Mesendoderm (in vitro differentiated cells): ENCODE data around the gene POLR1E.
"Not testable (repeated sequence)": the region's sequence is repeated elsewhere in the genome, so short reads cannot be mapped to it uniquely, and the experiment has no call there.

Experiments used
- DNase-seq: peaks from one replicate; pipeline ENCODE4 v3.0.0; 2013
- H2AK5ac ChIP-seq: 2 replicates; pipeline ENCODE4 v1.6.1; 2013; ENCODE audit warnings: low read length, inconsistent platforms
- H2BK120ac ChIP-seq: 2 replicates; pipeline ENCODE4 v1.6.1; 2013; ENCODE audit warnings: low read depth, mild to moderate bottlenecking, low read length, moderate library complexity, mixed read lengths
- H2BK15ac ChIP-seq: replicated peaks from 2 replicates; pipeline ENCODE4 v1.6.1; 2013; ENCODE audit warnings: low read depth, mild to moderate bottlenecking, moderate library complexity
- H2BK5ac ChIP-seq: 2 replicates; pipeline ENCODE4 v1.6.1; 2013; ENCODE audit warnings: low read length, inconsistent platforms
- H3K18ac ChIP-seq: 2 replicates; pipeline ENCODE4 v1.6.1; 2013; ENCODE audit warnings: mild to moderate bottlenecking, low read length, mixed read lengths
- H3K23ac ChIP-seq: one replicate; pipeline ENCODE4 v1.6.1; 2013; ENCODE audit warnings: low read length
- H3K27ac ChIP-seq: 2 replicates; pipeline ENCODE4 v1.5.1; 2013; ENCODE audit warnings: low read depth, mild to moderate bottlenecking, inconsistent platforms, low read length, moderate library complexity
- H3K27me3 ChIP-seq: 2 replicates; pipeline ENCODE4 v1.6.1; 2013; ENCODE audit warnings: low read length, control low read depth, mild to moderate bottlenecking, inconsistent platforms; ENCODE audit not compliant: insufficient read depth, poor library complexity
- H3K36me3 ChIP-seq: 2 replicates; pipeline ENCODE4 v1.6.1; 2013; ENCODE audit warnings: low read length, inconsistent platforms; ENCODE audit not compliant: control insufficient read depth, insufficient read depth
- H3K4ac ChIP-seq: one replicate; pipeline ENCODE4 v1.6.1; 2013; ENCODE audit warnings: low read depth, mild to moderate bottlenecking, low read length, moderate library complexity
- H3K4me1 ChIP-seq: 2 replicates; pipeline ENCODE4 v1.6.1; 2013; ENCODE audit warnings: low read depth, low read length, inconsistent platforms; ENCODE audit not compliant: control insufficient read depth
- H3K4me2 ChIP-seq: 2 replicates; pipeline ENCODE4 v1.6.1; 2013; ENCODE audit warnings: low read length
- H3K4me3 ChIP-seq: 2 replicates; pipeline ENCODE4 v1.5.1; 2013; ENCODE audit warnings: mild to moderate bottlenecking, low read length
- H3K56ac ChIP-seq: one replicate; pipeline ENCODE4 v1.6.1; 2013; ENCODE audit warnings: low read length
- H3K79me1 ChIP-seq: 2 replicates; pipeline ENCODE4 v1.6.1; 2013; ENCODE audit warnings: low read length, inconsistent platforms
- H3K79me2 ChIP-seq: 2 replicates; pipeline ENCODE4 v1.6.1; 2013; ENCODE audit warnings: mild to moderate bottlenecking, low read length; ENCODE audit not compliant: control insufficient read depth, insufficient read depth
- H3K9ac ChIP-seq: 2 replicates; pipeline ENCODE4 v1.6.1; 2013; ENCODE audit warnings: low read length, inconsistent platforms
- H4K5ac ChIP-seq: one replicate; pipeline ENCODE4 v1.6.1; 2013; ENCODE audit warnings: low read length
- H4K8ac ChIP-seq: one replicate; pipeline ENCODE4 v1.6.1; 2013; ENCODE audit warnings: low read depth, mild to moderate bottlenecking, control low read depth, low read length, moderate library complexity
- WGBS: extraction: QIAGEN DNeasy Blood & Tissue Kit; methylation state at CpG from one replicate; pipeline ENCODE4 v1.1.7; 2013; ENCODE audit warnings: low lambda C conversion rate, missing lambda C conversion rate; ENCODE audit not compliant: insufficient coverage; ENCODE audit errors: extremely low coverage; 5-methylcytosine and 5-hydroxymethylcytosine counted together

POLR1E gene

GRCh38 chr9:37474438-37474837 lies 11.3 kb upstream of the POLR1E start:
- no peaks in the 10 kb centered on the region for H3K79me1 ChIP-seq
- H3K56ac ChIP-seq = no peak overlapping the region
- H3K18ac ChIP-seq = no peak overlapping the region
- no peak for DNase-seq
- no peak overlapping the region for H3K4ac ChIP-seq
- peaks cover 1% of the 10 kb centered on the region for H3K4me1 ChIP-seq
- no peak overlapping the region for H3K23ac ChIP-seq
- WGBS = 100% methylated on average over 2 of the region's 3 CpGs
- H3K79me2 ChIP-seq = no peaks in the 10 kb centered on the region
- no peak overlapping the region for H4K8ac ChIP-seq
- no peaks in the 10 kb centered on the region for H3K27me3 ChIP-seq
- H3K4me3 ChIP-seq = no peak overlapping the region
- no peak overlapping the region for H2BK5ac ChIP-seq
- H3K9ac ChIP-seq = no peak overlapping the region
- H2BK15ac ChIP-seq = no peak overlapping the region
- H3K36me3 ChIP-seq = no peaks in the 10 kb centered on the region
- H2AK5ac ChIP-seq = no peak overlapping the region
- H4K5ac ChIP-seq = no peak overlapping the region
- no peak overlapping the region for H2BK120ac ChIP-seq
- no peak overlapping the region for H3K27ac ChIP-seq
- no peak overlapping the region for H3K4me2 ChIP-seq

- Histone ChIP-seq H3K18ac (no peak overlapping the region), H3K79me2 (no peaks in the 10 kb centered on the region), H3K27ac (no peak overlapping the region), H4K5ac (no peak overlapping the region), H4K8ac (no peak overlapping the region), H2AK5ac (no peak overlapping the region), H3K23ac (no peak overlapping the region), H2BK120ac (peak overlapping the region; percentile 6), H3K4me2 (no peak overlapping the region), H3K4me1 (peaks cover under 1% of the 10 kb centered on the region), H3K9ac (no peak overlapping the region), H3K36me3 (no peaks in the 10 kb centered on the region), H3K4me3 (no peak overlapping the region), H2BK15ac (no peak overlapping the region), H3K27me3 (no peaks in the 10 kb centered on the region), H3K56ac (no peak overlapping the region), H3K4ac (no peak overlapping the region), H3K79me1 (no peaks in the 10 kb centered on the region), H2BK5ac (no peak overlapping the region)
- no peak for DNase-seq
- no CpG with 5 or more reads among the region's 11 CpGs for WGBS
These were observed 8.8 kb upstream of the POLR1E start for GRCh38 chr9:37476930-37477329.

DNA sequence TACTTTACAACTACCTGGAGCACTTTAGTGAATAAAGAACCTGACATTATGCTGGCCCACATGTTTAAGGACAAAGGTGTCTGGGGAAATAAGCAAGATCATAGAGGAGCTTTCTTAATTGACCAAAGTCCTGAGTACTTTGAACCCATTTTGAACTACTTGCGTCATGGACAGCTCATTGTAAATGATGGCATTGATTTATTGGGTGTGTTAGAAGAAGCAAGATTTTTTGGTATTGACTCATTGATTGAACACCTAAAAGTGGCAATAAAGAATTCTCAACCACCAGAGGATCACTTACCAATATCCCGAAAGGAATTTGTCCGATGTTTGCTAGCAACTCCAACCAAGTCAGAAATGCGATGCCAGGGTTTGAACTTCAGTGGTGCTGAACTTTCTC lies 8.3 kb upstream of the POLR1E start:
- H3K36me3 ChIP-seq, H3K4me1 ChIP-seq, H3K9ac ChIP-seq, H3K18ac ChIP-seq, DNase-seq, H4K5ac ChIP-seq, H2BK15ac ChIP-seq, H3K56ac ChIP-seq, H4K8ac ChIP-seq, H3K4ac ChIP-seq, H2BK120ac ChIP-seq, H3K23ac ChIP-seq, H3K4me3 ChIP-seq, H3K4me2 ChIP-seq, H2AK5ac ChIP-seq, H2BK5ac ChIP-seq, H3K27ac ChIP-seq, H3K79me2 ChIP-seq, H3K79me1 ChIP-seq, H3K27me3 ChIP-seq: not testable (repeated sequence)
- WGBS = no CpG with 5 or more reads among the region's 4 CpGs

- not testable (repeated sequence) for H3K36me3 ChIP-seq, H3K79me2 ChIP-seq, H3K56ac ChIP-seq, H3K4me1 ChIP-seq, H4K8ac ChIP-seq, H2BK5ac ChIP-seq, H3K4me3 ChIP-seq, H3K27me3 ChIP-seq, H3K4me2 ChIP-seq, H2BK15ac ChIP-seq, H2AK5ac ChIP-seq, H2BK120ac ChIP-seq, H3K27ac ChIP-seq, H3K9ac ChIP-seq, H3K23ac ChIP-seq, H3K4ac ChIP-seq, H3K18ac ChIP-seq, DNase-seq, H4K5ac ChIP-seq, H3K79me1 ChIP-seq
- no CpG with 5 or more reads among the region's 5 CpGs for WGBS
These were observed 7.6 kb upstream of the POLR1E start for GRCh38 chr9:37477987-37478619.

DNA sequence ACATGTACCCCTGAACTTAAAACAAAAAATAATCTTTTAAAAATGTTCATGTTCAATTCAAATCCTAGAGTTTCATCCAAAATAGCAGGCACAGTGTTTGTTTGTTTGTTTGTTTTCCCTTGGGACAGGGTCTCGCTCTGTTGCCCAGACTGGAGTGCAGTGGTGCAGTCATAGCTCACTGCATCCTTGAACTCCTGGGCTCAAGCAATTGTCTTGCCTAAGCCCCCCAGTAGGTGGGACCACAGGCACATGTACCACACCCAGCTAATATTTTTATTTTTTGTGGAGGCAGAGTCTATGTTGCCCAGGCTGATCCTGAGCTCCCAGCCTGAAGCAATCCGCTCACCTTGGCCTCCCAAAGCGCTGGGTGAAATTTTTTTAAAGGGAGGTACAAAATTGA lies 5.0 kb upstream of the POLR1E start:
- H2AK5ac ChIP-seq = no peak overlapping the region
- no peak overlapping the region for H3K27ac ChIP-seq
- H3K23ac ChIP-seq = no peak overlapping the region
- no peaks in the 10 kb centered on the region for H3K79me1 ChIP-seq
- H3K27me3 ChIP-seq = no peaks in the 10 kb centered on the region
- no CpG with 5 or more reads among the region's 3 CpGs for WGBS
- no peaks in the 10 kb centered on the region for H3K4me1 ChIP-seq
- no peak overlapping the region for H3K18ac ChIP-seq
- H4K8ac ChIP-seq = no peak overlapping the region
- H3K36me3 ChIP-seq = no peaks in the 10 kb centered on the region
- no peak overlapping the region for H3K4ac ChIP-seq
- H2BK5ac ChIP-seq = no peak overlapping the region
- H3K56ac ChIP-seq = no peak overlapping the region
- H3K79me2 ChIP-seq = no peaks in the 10 kb centered on the region
- H3K4me2 ChIP-seq = no peak overlapping the region
- no peak overlapping the region for H4K5ac ChIP-seq
- H2BK120ac ChIP-seq = no peak overlapping the region
- H3K9ac ChIP-seq = no peak overlapping the region
- no peak overlapping the region for H2BK15ac ChIP-seq
- no peak for DNase-seq
- H3K4me3 ChIP-seq = no peak overlapping the region

DNA sequence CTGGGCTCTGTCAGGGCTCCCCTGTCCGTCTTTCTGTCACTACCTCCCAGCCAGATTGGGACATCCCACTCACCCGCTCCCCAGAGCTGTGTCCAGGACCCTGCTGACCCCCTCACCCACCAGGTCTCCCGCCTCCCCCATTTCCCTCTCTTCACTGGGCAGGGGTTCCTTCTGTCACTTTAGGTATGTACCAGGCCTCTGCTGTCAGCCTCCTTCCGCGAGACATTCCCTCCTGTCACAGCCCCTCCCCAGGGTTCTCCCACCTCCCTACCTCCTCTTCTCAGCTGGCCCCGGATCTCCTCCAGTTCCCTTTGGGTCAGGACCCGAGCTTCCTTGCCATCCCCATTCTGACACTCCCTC lies 488 bp downstream of the POLR1E start:
- H4K8ac ChIP-seq = no peak overlapping the region
- H3K4me2 ChIP-seq = peak overlapping the region; percentile 96
- H2AK5ac ChIP-seq = no peak overlapping the region
- no CpG with 5 or more reads among the region's 7 CpGs for WGBS
- H3K4me1 ChIP-seq = peaks cover 4% of the 10 kb centered on the region
- no peak for DNase-seq
- H3K18ac ChIP-seq = peak overlapping the region; percentile 10
- no peak overlapping the region for H2BK15ac ChIP-seq
- H3K79me2 ChIP-seq = peaks cover 15% of the 10 kb centered on the region
- H4K5ac ChIP-seq = no peak overlapping the region
- no peaks in the 10 kb centered on the region for H3K27me3 ChIP-seq
- no peak overlapping the region for H2BK5ac ChIP-seq
- no peak overlapping the region for H3K4ac ChIP-seq
- no peaks in the 10 kb centered on the region for H3K36me3 ChIP-seq
- H3K79me1 ChIP-seq = peaks cover 19% of the 10 kb centered on the region
- no peak overlapping the region for H2BK120ac ChIP-seq
- H3K9ac ChIP-seq = peak overlapping the region; percentile 91
- peak overlapping the region; percentile 93 for H3K56ac ChIP-seq
- H3K4me3 ChIP-seq = peak overlapping the region; percentile 93
- H3K27ac ChIP-seq = no peak overlapping the region
- H3K23ac ChIP-seq = no peak overlapping the region
